SK-N-MC (cell line): ENCODE measurements around the gene POMT1.

Experiments
- EZH2 ChIP-seq: fragments of 200-600 bp; sonication (generic); IDR thresholded peaks from one replicate; pipeline ENCODE4 v1.6.1; 2017; ENCODE audit warnings: antibody characterized with exemption
- FOXP2 ChIP-seq: optimal IDR thresholded peaks from 2 replicates; pipeline ENCODE3; 2011; ENCODE audit warnings: mild to moderate bottlenecking, moderate library complexity; ENCODE audit not compliant: insufficient read depth; ENCODE audit errors: extremely low read length, control extremely low read depth
- POLR2AphosphoS5 ChIP-seq: IDR thresholded peaks from 2 replicates; pipeline ENCODE4 v1.6.1; 2012; ENCODE audit warnings: mild to moderate bottlenecking, low read depth, low read length, borderline replicate concordance

GRCh38 chr9:131520503-131520902, 17.8 kb downstream of the POMT1 start:
- TF ChIP-seq EZH2 (no peak), POLR2AphosphoS5 (no peak), FOXP2 (no peak)
